Loucy (cell line): Measurements from ENCODE around the gene NBPF1.
"Not testable (repeated sequence)": the region's sequence is repeated elsewhere in the genome, so short reads cannot be mapped to it uniquely, and the experiment has no call there.

Experiments used
- EZH2phosphoT487 ChIP-seq: fragments of 200-600 bp; IDR thresholded peaks from 2 replicates; pipeline ENCODE4 v1.6.1; 2018; ENCODE audit warnings: antibody characterized with exemption, mild to moderate bottlenecking, moderate library complexity, borderline replicate concordance
- TF ChIP-seq, protein P1 (sequence below): fragments of 200-600 bp; sonication (generic); conservative IDR thresholded peaks from 2 replicates; pipeline ENCODE4 v1.5.1; 2014; ENCODE audit warnings: mild to moderate bottlenecking, antibody characterized with exemption, low read length

DNA sequence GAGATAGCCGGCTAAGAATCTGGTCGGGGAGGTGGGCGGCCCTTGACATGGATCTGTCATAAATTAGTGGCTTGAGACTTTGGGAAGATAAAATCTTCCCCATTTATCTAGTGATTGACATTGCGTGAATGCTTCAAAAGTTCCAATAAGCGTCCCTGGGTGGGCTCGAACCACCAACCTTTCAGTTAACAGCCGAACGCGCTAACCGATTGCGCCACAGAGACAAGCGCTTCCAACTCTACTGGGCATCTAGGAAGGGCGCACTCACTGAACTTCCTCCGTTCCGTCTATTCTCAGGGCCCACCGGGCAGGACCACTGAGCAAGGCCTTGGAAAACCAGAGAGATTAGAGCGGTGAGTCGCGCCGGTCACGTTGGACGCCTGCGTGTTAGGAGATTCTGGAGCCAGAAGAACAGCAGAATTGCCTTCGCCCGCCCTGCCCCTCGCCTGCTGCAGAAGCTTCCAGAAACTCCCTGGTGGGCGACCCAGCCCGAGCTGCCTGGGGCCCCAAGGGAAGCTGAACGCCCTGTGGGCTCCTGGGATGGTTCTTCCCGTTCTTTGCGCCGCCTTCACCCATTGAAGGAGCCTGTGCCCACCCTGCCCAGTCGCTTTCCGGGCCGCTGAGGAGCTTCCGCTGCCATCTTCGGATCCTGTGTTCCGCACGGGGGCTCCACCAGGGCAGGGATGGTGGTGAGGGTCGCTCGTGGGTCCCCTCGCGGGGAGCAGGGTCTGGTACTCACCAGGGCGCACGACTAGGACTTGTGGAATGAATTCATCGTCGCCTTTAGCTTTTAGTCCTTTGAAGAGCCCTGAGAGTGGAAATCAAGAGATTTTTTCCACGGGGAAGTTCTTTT, 92.7 kb downstream of the NBPF1 start:
- TF ChIP-seq, protein P1, sequence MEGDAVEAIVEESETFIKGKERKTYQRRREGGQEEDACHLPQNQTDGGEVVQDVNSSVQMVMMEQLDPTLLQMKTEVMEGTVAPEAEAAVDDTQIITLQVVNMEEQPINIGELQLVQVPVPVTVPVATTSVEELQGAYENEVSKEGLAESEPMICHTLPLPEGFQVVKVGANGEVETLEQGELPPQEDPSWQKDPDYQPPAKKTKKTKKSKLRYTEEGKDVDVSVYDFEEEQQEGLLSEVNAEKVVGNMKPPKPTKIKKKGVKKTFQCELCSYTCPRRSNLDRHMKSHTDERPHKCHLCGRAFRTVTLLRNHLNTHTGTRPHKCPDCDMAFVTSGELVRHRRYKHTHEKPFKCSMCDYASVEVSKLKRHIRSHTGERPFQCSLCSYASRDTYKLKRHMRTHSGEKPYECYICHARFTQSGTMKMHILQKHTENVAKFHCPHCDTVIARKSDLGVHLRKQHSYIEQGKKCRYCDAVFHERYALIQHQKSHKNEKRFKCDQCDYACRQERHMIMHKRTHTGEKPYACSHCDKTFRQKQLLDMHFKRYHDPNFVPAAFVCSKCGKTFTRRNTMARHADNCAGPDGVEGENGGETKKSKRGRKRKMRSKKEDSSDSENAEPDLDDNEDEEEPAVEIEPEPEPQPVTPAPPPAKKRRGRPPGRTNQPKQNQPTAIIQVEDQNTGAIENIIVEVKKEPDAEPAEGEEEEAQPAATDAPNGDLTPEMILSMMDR, result not testable (repeated sequence)
- TF ChIP-seq EZH2phosphoT487, result not testable (repeated sequence)
